HG03139 (cell line): Measurements from ENCODE around the gene DPF3.

Experiments
- ATAC-seq: cut with Tn5 transposase; IDR thresholded peaks from one replicate; pipeline ENCODE4 v1.9.1; 2021; ENCODE audit not compliant: unreplicated experiment

DPF3 gene

GRCh38 chr14:72904840-72905561, 11.1 kb upstream of the DPF3 start:
- ATAC-seq: no peak

- no peak for ATAC-seq
These were observed 10.3 kb upstream of the DPF3 start for GRCh38 chr14:72904218-72904617.

GRCh38 chr14:72903716-72904115, 9.8 kb upstream of the DPF3 start:
- no peak for ATAC-seq

- no peak for ATAC-seq
These were observed 9.1 kb upstream of the DPF3 start for GRCh38 chr14:72902801-72903530.

GRCh38 chr14:72901361-72901760, 7.5 kb upstream of the DPF3 start:
- no peak for ATAC-seq

- no peak for ATAC-seq
These were observed 4.5 kb upstream of the DPF3 start for GRCh38 chr14:72898448-72898847.

GRCh38 chr14:72894623-72895378, 900 bp upstream of the DPF3 start:
- no peak for ATAC-seq

- no peak for ATAC-seq
These were observed 372 bp upstream of the DPF3 start for GRCh38 chr14:72894323-72894622.

- ATAC-seq: no peak
These were observed 844 bp downstream of the DPF3 start for GRCh38 chr14:72892879-72893635.

- ATAC-seq: no peak
These were observed 1.6 kb downstream of the DPF3 start for GRCh38 chr14:72892103-72892878.

- ATAC-seq: no peak
These were observed 2.2 kb downstream of the DPF3 start for GRCh38 chr14:72891666-72892102.

GRCh38 chr14:72889366-72889765, 4.5 kb downstream of the DPF3 start:
- no peak for ATAC-seq

- no peak for ATAC-seq
These were observed 5.2 kb downstream of the DPF3 start for GRCh38 chr14:72888636-72889201.

- ATAC-seq: no peak
These were observed 5.7 kb downstream of the DPF3 start for GRCh38 chr14:72888192-72888591.

- no peak for ATAC-seq
These were observed 6.4 kb downstream of the DPF3 start for GRCh38 chr14:72887514-72887913.

- ATAC-seq: no peak
These were observed 9.5 kb downstream of the DPF3 start for GRCh38 chr14:72884386-72884785.

GRCh38 chr14:72883961-72884360, 9.9 kb downstream of the DPF3 start:
- no peak for ATAC-seq

GRCh38 chr14:72883109-72883508, 10.8 kb downstream of the DPF3 start:
- no peak for ATAC-seq

GRCh38 chr14:72882463-72882862, 11.4 kb downstream of the DPF3 start:
- ATAC-seq: no peak

- no peak for ATAC-seq
These were observed 11.9 kb downstream of the DPF3 start for GRCh38 chr14:72882047-72882446.
